Activated CD4-positive, alpha-beta T cell treated with anti-CD3 and anti-CD28 coated beads, Interleukin-10, Interleukin-2, amounts not matched to agents 100 ng/mL and 50 ng/mL, durations not matched to agents 16 hours and 8 hours (primary cell): ENCODE results near the gene WRAP73.
A peak's percentile ranks its signal among the peaks of the same experiment; 100 is the strongest.

Experiments used
- DNase-seq: peaks from one replicate; pipeline ENCODE4 v3.0.0-alpha.2; 2020

The WRAP73 gene

DNA sequence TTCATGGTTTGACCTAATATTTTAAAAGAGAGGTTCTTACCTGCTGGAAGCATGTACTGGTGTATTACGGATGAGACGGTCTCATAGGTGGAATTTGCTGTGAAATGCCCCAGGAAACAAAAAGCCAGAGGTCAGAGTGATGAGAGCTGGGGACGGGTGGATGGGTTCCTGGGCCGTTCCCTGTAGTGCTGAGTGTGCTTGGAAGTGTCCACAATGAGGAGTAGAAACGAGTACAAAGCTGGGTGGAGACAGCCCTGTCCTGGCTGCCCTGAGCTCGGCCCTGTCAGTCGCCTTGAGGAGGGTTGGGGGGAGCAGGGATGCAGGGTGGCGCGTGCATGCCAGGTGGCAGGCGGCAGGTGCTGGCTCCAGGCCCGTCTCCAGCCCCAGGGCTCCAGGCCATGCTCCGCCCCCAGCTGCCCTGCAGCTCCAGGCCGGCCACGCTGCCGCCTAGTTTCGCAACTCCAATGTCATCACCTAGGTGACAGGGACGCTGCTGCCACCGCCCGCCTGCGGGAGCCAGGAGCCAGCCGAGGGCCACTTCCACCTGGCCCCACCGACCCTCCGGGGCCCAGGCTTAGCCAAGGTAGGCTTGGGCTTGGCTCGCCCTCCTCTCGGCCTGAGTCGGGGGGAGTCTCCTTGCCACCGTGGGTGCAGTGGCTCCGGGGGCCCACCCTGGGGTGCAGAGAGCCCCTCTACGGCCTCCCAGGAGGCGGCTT, 18.8 kb upstream of the WRAP73 start:
- no peak for DNase-seq

DNA sequence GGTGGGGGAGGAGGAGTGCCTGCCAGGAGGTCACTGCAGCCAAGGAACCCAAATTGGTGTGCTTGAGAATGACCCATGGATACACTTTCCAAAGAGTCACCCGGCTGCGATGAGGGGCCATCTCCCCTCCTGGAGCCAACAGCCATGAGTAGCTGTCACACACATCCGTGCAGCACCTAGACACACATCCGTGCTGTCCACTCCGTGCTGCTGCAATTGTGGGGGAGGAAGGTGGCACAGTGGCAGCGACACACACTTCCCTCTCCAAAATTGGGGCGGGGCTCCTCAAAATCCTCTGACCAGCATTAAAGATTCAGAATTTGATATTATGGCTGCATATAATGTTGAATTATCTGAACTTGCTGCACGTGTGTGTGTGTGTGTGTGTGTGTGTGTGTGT, 18.2 kb upstream of the WRAP73 start:
- no peak for DNase-seq

DNA sequence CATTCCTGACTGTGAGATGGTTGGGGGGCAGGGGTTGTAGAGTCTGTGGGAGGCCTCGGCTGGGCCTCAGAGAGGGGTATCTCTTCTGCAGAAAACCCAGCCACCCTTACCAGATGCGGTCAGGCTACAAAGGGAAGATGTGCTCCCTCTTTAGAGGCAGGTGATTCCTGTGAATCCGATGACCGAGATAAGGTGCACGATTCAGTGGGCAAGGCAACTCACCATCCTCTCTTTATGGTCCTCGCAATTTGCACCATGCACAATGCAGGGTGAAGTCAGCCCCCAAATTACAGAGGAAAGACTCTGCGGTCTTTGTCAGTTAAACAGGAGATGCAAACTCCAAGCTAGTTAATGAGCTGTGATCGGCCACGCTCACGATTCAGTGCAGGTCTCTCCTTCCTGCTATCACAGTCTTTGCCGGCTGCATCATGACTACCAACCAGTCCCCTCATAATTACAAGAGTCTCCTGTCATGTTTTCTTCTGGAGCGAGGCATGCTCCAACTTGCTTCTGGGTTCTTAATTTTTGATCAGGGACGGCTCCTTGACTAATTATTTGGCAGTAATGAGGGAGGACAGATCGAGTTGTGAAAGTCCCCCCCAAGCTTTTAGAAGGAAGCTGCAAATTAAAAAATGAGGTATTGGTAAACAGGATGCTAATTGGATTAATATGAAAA, 14.9 kb upstream of the WRAP73 start:
- no peak for DNase-seq

DNA sequence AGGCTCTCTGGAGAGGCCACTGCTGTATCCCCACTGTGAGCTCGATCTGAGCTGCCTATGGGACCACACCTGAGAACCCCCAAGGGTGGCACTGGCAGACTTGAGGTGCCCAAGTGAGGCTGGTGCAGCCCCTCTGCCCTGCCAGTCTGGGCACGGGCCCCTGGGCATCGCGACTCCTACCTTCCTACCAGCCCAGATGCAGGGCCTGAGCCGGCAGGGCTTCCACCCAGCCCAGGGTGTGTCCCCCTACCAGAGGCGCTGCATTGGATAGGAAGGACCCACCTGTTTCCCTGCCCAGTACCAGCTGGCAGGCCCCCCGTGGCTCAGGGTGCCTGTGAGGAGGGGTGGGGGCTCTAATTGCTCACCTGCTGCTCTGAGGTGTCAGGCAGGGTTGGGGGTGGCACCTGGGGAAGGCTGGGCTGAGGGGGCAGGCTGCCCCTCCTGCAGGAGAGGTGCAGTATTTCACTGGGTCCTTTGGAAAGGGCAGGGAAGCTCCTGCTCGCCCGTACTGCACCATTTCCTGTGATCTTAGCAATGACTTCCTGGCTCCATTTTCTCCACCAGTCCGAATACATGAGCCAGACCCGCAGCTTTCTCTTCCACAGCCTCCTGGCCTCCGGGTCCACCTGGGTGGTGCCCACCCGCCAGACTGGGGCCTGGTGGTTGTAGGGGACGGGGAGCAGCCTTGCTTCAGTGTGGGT, 14.2 kb upstream of the WRAP73 start:
- DNase-seq, result no peak

DNA sequence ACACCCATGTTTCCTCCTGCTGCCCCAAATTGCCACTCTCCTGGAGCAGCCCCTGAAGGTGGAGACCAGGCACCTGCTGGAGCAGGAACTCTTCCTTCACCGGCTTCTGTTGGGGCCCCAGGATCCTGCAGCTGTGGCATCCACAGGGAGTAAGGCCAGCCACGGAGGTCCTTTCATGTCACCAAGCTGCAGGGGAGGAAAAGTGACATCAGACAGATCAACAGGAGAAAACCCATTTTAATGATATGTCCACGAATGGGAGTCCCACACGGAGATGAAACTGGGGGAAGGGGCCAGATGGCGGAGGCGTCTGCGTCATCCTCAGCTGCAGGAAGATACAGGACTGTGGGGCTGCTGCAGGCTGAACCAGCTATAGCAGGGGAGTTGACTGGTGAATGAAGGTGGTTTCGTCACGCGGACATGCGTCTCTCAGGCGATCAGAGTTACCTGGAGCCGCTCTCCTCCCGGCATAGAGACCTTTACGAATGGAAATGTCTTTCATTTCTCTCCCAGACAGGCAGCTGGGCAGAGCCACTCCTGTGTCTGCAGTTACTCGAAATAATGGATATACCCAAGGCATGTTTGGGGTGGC, 12.3 kb upstream of the WRAP73 start:
- no peak for DNase-seq

DNA sequence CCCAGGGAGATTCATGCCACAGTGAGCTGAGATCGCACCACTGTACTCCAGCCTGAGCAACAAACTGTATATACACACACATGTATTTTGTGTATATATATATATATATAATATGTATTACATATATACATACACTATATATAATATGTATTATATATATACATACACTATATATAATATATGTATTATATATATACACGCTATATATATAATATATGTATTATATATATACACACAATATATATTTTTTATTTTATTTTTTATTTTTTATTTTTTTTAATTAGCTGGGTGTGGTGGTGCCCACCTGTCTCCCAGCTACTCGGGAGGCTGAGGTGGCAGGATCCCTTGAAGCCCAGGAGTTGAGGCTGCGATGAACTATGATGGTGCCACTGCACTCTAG, 11.7 kb upstream of the WRAP73 start:
- DNase-seq, result no peak

DNA sequence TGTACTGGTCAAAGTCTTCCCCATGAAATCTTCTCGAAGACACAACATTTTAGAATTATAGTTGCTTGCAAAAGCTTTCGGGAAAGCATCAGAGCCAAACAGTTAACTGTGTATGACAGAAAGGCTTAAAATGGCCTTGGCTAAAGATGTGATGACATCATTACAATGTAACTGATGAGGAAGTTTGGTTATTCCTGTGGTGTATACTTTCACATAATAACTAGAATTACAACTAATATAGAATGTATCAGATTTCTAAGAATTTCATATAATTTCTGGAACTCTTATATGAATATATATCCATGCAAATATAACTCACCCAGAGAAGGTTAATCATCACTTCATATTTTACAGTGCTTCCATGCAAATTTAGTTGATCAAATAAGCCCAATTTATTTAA, 10.8 kb upstream of the WRAP73 start:
- DNase-seq, result peak; percentile 20

DNA sequence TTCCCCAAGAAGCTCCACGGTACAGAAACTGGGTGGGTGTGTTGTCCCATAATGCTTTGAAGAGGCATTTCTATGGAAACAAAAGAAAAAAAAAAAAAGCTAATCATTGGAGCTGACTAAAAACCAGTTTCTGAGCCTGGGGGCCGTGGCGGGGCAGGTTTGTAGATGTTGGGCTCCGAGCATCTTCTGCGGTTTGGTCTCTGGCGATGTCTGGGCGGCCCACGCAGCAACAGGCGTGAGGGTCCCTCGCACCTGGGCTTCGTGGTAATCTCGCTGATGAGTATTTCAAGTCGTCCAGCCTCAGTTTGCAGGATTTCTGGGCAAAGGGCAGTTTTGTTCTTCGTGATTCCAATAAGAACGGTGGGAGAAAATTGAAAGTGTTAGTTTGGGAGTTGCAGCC, 9.2 kb upstream of the WRAP73 start:
- DNase-seq, result no peak

DNA sequence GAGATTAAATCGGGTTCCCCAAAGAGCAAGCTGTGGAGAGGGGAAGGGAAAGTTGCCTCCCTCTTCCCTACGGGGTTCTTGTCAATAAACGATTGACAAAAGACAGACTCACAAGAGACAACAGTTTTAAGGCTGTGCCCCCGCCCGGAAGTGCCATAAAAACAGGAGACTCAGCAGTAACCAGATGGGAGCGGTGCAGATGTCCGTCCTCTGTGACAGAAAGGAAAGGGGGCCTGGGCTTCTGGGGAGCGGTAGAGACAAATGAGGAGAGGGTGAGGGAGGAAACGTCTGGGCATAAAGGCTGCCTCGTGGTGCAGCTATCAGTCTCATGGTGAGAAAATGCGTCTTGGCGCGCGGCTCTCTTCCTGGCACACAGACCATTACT, 8.3 kb upstream of the WRAP73 start:
- DNase-seq, result no peak

DNA sequence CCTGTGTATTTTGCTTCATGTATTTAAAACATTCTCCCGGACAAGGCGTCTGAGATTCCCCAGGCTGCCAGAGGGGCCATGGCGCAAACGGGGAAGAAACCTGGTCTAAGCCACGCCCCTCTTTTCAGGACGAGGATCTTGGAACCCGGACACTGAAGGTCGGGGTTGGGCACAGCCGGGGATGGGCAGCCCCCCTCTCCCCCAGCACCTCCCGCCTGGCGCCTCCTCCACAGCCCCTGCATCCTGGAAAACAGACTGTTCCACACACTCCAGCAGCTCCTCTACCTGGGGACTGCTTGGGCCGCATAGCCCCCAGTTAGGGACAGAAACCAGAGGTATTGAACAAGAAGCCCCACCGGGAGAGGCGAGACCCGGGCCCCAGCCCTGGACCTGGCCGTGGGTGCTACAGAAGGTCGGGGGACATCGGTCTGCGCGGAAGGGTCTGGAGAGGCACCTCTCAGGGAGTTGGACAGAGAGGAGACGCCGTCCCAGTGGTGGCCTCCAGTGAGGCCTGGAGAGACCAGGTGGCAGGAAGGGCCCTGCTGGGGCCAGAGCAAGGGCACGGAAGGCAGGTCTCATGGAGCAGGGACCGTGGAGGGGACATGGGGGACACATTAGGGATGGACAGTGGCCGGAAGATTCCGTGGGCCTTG, 7.8 kb upstream of the WRAP73 start:
- DNase-seq, result no peak

DNA sequence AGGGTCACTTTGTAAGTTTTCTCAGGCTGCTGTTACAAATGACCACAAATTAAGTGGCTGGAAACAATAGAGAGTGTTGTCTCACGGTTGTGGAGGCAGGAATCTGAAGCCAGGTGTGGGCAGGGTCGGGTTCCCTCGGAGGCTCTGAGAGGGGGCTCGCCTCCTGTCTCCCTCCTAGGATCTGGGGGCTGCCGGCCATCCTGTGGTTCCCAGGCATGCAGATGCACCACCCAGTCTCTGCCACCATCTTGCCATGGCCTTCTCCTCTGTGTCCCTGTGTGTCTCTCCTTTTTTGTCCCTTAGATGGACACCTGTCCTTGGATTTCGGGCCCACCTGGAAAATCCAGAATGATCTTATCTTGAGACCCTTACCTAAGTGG, 7.2 kb upstream of the WRAP73 start:
- no peak for DNase-seq

DNA sequence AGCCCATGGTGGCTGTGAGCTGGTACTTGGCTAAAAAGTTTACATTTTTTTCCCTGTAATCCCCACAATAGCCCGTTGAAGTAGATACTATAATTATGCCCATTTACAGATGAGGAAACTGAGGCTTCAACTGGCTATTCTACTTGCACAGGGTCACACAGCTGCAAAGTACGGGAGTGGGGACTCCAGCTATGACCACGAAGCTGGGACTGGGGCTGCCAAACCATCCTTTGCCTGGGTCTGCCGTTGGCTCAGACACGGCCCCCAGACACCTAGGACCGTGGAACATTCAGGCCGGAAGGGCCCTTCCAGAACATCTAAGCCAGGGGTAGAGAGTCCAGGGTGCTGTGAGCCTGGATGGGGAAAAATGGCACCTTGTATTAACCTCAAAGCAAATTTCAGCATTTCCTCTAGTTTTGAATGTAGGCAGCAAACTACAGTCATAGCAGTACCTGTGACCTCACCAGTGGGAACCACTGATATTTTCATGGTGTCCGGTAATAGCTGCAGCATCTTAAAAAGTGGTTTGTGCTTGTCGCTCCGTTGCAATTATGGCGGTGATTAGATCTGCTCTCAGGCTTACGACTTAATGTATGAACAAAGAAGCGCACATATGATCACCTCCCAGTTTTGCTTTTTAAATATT, 6.7 kb upstream of the WRAP73 start:
- DNase-seq, result peak; percentile 74

DNA sequence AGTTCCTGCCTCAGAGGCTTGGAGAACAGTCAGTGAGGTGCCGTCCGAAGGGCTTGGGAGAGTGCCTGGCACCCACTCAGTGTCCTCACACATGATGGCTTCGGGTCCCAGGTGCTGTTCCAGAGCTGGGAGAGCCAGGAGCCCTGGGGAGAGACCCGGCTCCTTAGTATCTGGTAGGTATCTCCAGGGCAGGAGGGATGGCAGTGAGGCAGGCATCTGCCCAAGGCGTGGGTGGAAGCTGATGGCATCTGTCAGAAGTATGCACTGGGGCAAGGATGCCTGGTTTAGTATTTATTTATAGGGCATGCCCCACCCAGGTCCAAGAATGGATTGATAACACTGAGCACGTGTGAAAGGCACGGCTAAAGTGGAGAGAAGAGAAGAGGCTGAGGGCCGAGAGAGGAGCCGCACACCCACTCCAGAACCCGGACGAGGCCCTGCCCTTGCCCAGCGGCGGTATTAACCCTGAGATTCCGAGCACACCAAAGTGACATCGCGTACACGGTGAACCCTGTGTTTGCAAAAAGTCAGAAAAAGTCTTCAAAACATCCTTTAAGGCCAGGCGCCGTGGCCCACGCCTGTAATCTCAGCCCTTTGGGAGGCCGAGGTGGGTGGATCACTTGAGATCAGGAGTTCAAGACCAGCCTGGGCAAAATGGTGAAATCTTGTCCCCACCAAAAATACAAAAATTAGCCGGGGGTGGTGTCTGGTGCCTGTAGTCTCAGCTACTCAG, 4.8 kb upstream of the WRAP73 start:
- no peak for DNase-seq

DNA sequence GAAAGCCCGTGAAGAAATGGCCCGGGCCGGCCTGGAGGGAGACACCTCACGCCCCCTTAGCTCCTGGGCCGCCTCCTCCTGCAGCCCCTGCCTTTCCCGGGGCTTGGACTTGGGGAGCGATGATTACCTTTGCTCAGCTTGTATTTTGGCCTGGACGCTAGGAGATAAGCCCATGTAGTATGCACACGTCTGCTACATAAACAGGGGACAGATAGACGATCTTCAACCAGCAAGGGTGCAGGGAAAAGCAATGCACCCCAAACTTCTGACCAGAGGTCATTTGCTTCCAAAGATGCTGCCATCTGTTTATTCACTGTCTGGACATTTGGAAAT, 3.3 kb upstream of the WRAP73 start:
- DNase-seq, result no peak

DNA sequence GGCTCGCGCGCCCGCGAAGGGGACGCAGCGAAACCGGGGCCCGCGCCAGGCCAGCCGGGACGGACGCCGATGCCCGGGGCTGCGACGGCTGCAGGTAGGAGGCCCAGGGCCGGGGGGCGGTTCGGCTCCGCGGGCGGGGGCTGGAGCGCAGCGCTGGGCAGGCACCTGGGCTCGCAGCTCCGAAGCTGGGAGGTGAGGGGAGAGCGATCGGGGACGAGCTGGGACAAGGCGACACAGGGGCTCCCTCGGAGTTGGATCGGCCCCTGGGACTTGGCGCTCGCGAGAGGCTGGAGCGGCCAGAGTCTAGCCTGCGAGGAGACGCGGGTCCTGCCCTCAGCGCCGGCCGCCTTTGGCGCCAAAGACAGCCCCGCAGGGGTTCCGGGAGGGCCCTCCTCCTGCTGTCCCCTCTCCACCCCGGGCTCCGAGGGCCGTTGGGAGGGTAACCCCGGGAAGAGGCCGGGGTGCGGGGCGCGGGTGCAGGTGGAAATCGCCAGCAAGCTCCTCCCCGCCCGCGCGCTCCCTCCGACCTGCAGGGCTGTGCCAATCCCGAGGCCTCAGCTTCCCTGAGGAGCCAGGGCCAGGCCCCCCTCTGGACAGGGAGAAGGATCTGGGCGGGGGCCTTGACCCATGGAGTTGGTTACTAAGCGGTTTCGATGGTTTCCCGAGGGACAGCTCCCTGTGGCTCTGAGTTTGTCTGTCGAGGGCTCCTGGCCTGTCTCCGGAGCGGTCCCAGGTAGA, 2.8 kb upstream of the WRAP73 start:
- DNase-seq, result no peak

DNA sequence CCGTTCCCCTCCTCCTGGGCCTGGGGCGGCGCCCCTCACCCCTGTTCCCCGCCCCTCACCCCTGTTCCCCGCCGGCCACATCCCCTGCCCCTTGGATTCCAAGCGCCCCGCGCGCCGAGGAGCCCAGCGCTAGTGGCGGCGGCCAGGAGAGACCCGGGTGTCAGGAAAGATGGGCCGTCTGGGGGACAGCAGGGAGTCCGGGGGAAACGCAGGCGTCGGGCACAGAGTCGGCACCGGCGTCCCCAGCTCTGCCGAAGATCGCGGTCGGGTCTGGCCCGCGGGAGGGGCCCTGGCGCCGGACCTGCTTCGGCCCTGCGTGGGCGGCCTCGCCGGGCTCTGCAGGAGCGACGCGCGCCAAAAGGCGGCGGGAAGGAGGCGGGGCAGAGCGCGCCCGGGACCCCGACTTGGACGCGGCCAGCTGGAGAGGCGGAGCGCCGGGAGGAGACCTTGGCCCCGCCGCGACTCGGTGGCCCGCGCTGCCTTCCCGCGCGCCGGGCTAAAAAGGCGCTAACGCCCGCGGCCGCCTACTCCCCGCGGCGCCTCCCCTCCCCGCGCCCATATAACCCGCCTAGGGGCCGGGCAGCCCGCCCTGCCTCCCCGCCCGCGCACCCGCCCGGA, 2.1 kb upstream of the WRAP73 start, which contains the start of gene TP73:
Gene TP73 (plus strand): TSS at position 587 of the 618 bp plus-strand sequence. CDS start 29,850 bp downstream, outside the sequence.
- no peak for DNase-seq

DNA sequence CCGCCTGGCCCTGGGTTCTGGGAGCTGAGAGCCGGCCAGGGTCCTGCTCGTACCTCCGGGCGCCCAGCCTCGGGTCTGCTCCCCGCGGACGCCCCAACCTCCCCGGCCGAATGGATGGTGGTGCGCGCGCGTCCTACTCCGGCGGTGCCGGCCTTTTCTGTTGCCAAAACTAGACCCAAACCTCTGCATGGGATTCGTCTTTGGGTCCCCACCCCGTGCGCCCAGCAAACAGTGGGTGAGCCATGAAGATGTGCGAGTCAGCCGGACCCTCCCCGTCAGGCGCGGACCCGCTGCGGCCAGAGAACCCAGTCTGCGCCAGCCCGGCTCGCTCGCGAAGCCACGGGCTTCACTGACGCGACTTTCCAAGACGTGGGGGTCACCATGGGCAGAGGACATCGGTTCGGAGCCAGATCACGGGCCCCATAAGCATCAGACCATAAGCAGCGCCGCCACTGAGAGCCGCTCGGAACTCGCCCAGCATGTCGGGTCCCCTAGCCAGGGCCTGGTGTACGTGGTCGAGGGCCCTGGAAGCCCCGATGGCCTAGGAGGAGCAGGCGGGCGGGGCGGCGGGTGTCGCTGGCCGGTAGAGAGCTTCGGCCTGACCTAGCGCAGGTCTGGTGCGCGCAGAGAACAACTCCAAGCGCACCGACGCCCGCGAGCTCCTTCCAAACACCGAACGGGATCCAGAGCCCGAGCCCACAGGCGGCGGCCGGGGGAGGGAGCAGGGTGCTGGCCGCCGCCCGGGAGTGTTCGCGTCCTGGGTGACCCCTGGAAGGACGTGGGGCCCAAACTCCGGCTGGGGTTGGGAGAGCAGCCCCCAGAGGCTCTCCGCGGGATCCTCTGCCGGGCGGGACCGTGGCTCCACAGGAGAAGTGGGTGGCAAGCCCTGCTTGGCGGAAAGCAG, 1.4 kb upstream of the WRAP73 start:
- no peak for DNase-seq

DNA sequence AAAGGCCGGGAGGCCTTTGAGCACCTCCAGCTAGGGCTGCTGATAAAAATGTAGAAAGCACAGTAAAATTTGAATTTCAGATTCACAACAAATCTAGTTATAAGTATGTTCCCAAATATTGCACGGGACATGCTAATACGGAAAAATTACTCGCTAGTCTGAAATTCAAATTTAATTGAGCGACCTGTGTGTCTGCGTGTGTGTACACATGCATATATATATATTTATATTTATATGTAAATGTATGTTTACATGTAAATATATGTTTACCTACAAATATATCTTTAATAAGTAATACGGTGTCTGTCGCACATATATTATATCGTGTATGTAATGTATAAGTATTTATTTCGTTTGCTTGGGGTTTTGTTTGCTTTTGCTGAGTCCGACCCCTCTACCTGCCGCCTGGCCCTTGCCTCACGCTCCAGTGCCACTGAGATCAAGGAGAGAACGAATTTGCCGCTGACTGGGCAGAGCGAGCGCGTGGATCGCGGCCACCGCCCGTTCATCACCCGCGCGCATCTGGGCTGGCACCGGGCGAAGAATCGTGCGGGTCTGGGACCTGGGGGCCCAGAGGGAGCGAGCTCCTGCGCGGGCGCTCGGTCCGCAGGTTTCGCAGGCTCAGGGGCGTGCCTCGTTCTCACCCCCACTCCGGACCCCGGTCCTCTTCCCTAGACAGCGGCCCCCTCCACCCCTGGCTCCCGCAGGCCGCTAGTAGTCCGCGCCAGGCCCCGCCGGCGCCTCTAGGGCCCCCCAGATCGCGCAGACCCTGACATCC, 534 bp upstream of the WRAP73 start:
- DNase-seq, result no peak

DNA sequence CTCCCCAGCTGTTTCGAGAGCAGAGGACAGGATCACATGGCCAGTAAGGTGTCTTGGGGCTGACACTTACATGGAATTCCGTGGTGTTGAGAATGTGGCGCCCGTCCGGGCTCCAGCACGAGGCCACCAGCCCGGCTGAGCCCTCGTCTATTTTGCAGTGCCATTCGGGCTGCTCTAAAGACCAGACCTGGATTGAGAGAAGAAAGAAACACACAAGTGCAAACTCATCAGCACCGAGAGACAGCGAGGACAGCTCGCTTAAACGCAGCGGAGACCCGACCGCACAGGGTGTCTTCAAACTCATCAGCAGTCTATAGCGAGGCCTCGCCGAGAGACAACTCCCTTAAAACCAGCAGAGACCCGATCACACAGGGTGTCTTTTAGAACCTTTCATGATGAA, 3.3 kb downstream of the WRAP73 start:
- no peak for DNase-seq
